Glomerular visceral epithelial cell (primary cell): Measurements from ENCODE around the gene EVX1.

Experiments
- DNase-seq: peaks from one replicate; pipeline ENCODE4 v3.0.0-alpha.2; 2016; ENCODE audit errors: extremely low spot score

Gene EVX1

DNA sequence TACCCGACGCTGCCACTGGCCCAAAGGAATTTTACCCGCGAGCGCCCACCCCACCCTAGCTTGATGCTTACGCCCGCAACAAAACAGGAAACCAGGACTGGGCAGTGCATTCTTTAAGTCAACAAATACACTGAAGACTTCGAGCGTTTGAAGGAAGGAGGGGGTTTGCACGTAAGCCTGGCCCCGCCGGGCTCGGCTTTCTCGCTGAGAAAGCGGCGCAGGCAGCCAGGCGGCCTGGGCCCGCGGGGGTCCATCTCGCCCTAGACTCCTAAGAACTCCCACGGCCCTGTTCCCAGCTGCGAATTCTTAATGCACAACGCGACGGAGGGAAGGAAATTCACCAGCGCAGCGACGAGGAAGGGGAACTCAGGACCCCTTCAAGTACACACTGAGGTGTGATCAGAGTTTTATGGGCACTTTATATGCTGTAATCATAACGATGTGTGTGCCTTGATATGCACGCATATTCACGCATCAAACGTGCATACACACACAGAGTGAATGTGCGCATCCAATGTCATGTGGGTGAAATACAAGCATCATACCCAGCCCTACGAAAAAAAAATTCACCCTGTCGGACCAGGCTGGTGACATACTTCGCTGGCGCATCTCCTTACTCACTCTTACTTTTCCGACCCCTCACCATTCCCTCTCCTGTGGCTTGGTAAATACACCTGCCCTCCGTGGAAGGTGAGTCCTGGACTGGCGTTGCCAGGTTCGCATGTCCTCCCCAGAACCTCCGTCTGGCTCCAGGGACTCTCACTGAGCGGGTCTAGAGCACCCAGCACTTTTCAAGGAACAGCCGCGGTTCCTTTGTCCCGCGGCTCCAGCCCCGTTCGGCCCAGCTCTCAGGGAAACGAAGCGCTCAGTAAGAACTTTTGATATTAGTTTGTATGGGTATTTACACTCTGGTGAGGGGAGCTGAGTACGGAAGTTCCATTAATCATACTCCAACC is 37.0 kb upstream of the EVX1 start:
- DNase-seq, result no peak

DNA sequence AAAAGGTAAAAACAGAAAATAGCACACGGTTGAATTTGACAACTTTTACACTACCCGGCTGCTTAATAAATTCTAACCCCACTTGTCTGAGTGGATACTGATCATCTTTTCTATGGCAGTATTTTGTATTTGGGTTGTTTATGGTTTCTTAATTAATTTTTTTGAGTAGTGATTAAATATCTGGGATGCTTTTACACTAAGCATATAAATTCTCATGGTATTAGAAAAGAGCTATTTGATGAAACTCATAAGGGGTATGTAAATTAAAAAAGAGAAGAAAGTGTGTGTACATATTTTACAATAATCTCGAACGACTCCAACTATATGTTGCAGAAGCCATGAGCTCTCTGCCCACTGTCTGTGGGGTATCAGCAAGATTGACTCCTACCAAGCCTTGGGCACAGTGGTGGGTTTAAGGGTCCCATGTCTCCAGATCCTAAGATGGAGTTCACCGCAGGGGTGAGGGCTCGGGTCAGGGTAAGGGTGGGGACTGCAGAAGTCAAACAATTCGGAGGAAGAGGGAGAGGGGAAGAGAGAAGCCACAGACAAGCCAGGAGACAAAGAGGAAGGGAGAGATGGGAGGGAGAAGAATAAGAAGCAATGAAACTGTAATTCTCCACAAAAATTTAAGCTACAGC is 35.1 kb upstream of the EVX1 start:
- DNase-seq, result no peak

GRCh38 chr7:27208998-27209397 is 33.6 kb upstream of the EVX1 start:
- DNase-seq, result no peak

- DNase-seq, result no peak
Observed at GRCh38 chr7:27209933-27210440, 32.6 kb upstream of the EVX1 start.

DNA sequence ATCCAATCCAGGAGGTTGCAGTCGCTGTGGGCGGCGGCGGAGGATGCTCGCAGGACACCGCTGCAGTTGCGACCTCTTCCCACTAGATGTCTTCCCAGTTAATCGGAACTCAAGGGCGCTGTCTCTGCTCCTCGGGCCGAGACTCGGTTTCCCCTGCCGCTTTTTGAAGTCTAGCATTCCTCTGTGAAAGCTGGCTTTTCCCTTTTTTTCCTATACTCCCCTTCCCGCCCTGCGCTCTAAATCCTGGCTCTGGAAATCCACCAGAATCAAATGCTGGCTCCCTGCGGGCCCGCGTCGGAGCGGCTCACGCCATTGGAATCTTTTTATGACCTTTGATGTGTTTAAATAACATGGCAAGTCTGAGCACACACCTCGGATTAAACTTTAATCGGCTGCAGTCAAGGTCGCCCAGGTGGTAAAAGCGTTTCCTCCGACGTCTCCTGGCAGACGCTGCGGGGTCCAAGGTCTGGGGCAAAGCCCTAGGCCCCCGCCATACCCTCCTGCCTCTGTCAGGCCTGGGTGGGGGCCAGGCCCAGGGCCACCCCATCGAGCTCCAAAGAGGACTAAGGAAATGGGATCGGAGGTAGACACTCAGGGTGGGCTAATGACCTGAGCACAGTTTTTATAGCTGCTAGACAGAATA is 32.0 kb upstream of the EVX1 start:
- peak; percentile 31 for DNase-seq

- no peak for DNase-seq
Observed at GRCh38 chr7:27211084-27211446, 31.5 kb upstream of the EVX1 start.

DNA sequence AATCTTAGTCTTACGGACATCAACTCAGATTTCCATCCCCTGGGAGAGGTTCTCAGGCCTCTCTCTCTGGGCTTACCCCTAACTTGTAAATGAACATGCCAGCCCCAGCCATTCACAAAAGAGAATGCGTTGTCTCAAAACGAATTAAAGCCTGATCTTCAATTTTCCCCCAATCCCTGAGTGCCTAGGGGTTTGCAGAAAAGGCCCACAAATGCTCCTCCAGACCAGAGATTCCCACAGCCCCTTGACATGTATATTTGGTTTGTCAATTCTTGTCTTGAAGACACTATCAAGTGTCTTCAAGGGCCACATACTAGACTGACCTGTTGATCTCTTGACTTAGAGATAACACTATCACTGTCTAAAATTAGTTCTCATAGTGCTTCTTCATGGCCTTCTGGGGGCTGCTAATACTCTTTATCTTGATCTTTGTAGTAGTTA is 30.8 kb upstream of the EVX1 start:
- no peak for DNase-seq

GRCh38 chr7:27212497-27213432 is 29.8 kb upstream of the EVX1 start:
- no peak for DNase-seq

DNA sequence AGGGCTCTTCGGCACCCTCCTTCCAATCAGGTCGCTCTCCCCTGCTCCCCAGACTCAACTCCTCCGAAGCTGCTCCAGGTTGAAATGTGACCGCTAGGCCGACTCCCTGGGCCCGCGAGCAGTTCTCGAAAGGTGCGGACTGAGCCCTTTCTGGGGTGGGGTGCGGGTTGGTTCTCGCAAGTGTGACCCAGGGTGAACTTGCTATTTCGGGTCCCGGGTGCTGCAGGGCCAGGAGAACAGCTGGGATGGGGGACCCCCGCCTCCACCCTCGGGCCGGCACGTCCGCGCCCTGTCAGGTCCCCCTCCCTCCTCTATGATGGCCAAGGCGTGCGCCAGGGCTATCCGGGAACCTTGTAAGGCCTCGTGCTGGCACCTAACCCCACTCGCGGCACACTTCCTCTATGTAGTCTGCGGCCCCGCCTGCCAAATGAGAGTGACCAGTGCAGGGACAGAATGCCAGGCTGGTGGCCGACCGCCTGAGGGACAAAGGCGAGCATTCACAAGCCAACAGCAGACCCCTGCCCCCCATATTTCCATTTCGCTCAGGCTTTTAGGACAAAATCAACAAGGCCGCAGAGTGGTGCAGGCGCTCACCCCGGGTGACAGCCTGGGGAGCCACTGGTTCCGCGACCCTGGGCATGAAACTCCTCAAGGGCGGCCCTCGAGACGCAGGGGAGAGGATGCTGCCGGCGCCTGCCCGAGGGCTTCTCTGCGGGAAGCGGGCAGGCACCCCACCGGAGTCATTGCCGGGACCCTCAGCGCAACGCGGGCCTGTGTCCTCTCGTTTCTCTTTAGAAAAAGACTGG is 29.0 kb upstream of the EVX1 start:
- no peak for DNase-seq

- no peak for DNase-seq
Observed at GRCh38 chr7:27214239-27214950, 28.2 kb upstream of the EVX1 start.

DNA sequence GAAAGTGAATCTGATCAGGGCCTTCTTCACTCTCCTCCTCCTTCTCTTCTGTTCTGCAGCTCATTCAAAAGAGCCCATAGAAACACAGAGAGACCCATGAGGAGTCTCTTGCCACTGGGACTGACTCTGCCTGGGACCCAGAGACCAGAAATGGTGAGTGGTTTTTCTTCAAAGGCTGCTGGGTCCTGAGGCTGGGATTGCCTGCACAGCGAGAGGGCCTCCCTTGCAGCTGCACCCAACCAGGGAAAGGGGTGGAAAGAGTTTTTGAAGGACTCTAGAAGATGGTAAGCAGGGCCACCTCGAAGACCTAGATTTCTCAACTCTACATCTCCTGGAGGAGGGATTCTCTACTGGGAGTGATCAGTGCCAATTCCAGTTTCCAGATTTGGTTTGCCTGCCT is 27.2 kb upstream of the EVX1 start:
- DNase-seq, result no peak

DNA sequence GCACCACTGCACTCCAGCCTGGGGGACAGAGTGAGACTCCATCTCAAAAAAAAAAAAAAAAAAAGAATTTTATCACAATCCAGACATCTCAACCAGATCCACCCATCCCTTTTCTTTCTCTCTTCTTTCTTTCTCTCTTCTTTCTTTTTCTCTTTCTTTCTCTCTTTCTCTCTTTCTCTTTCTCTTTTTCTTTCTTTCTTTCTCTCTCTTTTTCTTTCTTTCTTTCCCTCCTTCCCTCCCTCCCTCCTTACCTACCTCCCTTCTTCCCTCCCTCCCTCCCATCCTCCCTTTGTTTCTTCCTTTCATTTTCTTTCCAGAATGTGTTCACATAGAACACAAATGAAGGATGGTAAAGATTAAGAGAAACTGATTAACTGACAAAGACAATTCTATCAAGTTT is 24.7 kb upstream of the EVX1 start:
- DNase-seq, result no peak

- DNase-seq, result no peak
Observed at GRCh38 chr7:27219821-27220220, 22.8 kb upstream of the EVX1 start.

GRCh38 chr7:27220440-27220955 is 22.1 kb upstream of the EVX1 start:
- DNase-seq, result no peak

DNA sequence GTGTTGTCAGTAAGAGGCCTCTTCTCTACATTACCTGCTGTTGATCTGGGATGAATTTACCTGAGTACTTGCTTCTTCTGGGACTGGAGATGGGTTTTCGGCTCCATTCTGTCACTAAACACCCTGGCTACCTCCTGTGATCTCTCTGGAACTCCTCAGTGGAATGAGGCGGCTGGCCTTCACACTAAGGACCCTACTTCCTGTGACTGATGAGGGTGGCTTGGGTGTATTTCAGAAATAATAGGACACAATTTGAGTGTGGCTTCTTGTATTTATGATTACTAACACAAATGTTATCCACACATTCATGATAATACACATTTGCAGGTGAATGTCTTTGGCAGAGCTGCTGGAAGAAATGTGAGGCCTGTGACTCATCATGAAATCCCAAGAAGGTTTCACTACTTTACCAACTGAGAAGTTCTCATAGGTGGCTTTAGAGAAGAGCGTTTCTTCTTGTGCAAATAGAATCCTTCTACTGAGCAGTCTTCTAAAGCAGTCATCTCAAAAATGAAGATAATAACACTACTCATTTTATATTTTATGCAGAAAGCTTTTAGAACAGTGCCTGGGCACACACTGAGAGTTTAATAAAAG is 21.3 kb upstream of the EVX1 start:
- DNase-seq, result no peak

GRCh38 chr7:27223941-27224575 is 18.5 kb upstream of the EVX1 start:
- DNase-seq, result no peak

DNA sequence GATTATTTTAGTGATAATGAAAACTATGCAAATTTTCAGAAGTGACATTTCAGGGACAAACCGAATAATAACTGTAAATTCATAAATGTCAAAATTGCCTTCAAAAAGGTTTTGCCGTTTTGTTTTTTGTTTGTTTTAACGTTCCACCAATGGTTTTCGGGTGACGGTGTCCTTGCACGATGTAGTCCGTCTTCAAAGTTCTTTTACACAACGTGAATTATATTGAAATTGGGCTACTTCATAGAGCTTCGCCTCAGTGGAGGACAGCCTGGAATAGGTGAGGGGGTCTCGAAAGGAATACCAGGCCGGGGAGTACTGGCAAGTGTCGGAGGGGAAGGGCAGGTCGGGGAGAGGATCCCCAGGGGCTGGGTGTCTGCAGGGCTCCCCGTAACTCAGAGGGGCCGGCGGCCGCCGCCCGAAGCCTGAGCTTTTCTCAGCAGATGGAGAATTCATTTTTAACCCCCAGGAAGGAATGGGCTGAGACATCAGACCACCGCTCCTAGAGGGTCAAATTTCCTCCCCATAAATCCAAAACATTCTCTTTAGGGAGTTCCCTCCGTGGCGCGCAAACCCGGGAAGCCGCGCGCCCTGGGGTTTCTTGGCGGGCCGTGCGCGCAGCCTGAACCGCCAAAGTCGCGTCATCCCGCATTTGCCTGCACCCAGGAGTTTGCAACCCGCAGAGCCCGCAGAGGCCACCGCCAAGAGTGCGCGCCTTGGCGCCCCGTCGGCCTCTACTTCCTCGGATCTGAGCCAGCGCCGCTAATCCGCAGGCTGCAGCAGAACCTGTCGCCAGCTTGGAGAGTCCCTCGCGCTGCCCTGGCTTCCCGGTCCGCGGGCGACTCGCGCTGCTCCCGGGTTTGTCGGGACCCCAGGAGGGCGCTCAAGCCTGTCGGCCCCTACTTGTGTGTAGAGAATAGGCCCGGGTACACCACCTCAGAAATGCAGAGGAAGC is 17.3 kb upstream of the EVX1 start:
- no peak for DNase-seq

DNA sequence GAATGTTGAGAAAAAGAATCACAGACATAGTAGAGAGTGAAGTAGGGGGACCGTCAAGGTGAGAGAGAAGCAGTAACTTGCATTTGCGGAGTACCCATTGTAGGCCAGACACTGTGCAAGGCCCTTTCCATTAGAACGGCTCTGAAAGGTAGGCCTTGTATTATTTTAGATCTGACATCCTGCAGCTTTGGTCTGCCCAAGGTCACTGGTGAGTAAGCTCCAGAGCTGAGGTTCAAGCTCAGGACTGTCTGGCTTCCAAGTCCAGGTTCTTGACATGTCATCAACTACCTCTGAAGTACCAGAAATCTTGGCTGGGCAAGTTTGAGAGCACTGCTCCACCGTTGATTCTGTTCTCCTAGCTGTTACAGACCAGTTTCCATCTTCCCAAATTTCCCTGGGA is 13.2 kb upstream of the EVX1 start:
- DNase-seq, result no peak
